GM12801 (cell line): ENCODE measurements around the gene CNTNAP5.

ENCODE experiments used
- TF ChIP-seq, protein P1 (sequence below): IDR thresholded peaks from one replicate; pipeline ENCODE4 v1.5.1; 2011; ENCODE audit warnings: control low read depth; ENCODE audit not compliant: insufficient read length; ENCODE audit errors: extremely low read depth

CNTNAP5 gene

GRCh38 chr2:124756048-124756447 lies 731.0 kb downstream of the CNTNAP5 start:
- TF ChIP-seq, protein P1, sequence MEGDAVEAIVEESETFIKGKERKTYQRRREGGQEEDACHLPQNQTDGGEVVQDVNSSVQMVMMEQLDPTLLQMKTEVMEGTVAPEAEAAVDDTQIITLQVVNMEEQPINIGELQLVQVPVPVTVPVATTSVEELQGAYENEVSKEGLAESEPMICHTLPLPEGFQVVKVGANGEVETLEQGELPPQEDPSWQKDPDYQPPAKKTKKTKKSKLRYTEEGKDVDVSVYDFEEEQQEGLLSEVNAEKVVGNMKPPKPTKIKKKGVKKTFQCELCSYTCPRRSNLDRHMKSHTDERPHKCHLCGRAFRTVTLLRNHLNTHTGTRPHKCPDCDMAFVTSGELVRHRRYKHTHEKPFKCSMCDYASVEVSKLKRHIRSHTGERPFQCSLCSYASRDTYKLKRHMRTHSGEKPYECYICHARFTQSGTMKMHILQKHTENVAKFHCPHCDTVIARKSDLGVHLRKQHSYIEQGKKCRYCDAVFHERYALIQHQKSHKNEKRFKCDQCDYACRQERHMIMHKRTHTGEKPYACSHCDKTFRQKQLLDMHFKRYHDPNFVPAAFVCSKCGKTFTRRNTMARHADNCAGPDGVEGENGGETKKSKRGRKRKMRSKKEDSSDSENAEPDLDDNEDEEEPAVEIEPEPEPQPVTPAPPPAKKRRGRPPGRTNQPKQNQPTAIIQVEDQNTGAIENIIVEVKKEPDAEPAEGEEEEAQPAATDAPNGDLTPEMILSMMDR = no peak

GRCh38 chr2:124762388-124762787 lies 737.3 kb downstream of the CNTNAP5 start:
- TF ChIP-seq, protein P1 = no peak

- TF ChIP-seq, protein P1 = no peak
These were observed 738.5 kb downstream of the CNTNAP5 start for GRCh38 chr2:124763611-124764010.

DNA sequence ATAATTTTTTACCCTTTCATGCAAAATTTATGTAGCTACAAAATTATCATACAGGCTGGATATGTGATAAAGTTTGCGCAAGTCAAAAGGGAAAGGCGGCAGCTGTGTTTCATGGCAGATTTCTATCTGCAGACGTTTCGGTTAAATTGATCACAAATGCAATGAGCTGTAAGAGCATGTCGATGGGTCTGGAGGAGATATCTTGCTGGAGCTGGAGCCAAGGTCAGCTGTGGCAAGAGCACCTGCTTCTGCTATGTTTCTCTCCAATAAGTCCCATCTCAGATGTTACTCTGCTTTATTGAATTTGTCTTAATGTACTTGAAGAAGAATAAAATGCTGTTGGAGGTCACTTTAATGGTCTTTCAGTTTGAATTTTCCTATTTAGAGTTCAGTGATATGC lies 749.7 kb downstream of the CNTNAP5 start:
- TF ChIP-seq, protein P1 = no peak

DNA sequence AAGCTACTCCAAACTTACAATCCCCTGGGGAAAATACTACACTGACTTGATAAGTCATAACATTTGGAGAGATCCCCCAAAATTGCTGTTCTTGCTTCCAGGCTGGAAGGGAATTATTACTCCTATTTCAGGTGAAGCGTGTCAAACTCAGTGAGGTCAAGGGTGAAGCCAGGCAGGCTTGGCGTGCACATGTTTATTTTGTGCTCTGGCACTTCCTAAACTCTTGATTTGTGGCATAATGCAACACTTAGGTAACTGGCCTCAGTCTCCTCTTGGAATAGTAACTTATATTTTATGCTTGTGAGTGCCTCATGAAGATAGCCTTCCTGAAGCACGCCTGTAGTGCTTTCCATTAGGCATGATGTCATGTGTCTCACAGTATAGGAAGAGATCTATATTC lies 751.2 kb downstream of the CNTNAP5 start:
- TF ChIP-seq, protein P1 = no peak

GRCh38 chr2:124778076-124778475 lies 753.0 kb downstream of the CNTNAP5 start:
- TF ChIP-seq, protein P1 = no peak

- TF ChIP-seq, protein P1 = no peak
These were observed 771.6 kb downstream of the CNTNAP5 start for GRCh38 chr2:124796647-124797046.

GRCh38 chr2:124797049-124797448 lies 772.0 kb downstream of the CNTNAP5 start:
- TF ChIP-seq, protein P1 = no peak
